HG03196 (cell line): ENCODE results near the gene C1QTNF8.

ENCODE experiments used
- ATAC-seq: cut with Tn5 transposase; IDR thresholded peaks from one replicate; pipeline ENCODE4 v1.9.1; 2021; ENCODE audit not compliant: unreplicated experiment

C1QTNF8 gene

DNA sequence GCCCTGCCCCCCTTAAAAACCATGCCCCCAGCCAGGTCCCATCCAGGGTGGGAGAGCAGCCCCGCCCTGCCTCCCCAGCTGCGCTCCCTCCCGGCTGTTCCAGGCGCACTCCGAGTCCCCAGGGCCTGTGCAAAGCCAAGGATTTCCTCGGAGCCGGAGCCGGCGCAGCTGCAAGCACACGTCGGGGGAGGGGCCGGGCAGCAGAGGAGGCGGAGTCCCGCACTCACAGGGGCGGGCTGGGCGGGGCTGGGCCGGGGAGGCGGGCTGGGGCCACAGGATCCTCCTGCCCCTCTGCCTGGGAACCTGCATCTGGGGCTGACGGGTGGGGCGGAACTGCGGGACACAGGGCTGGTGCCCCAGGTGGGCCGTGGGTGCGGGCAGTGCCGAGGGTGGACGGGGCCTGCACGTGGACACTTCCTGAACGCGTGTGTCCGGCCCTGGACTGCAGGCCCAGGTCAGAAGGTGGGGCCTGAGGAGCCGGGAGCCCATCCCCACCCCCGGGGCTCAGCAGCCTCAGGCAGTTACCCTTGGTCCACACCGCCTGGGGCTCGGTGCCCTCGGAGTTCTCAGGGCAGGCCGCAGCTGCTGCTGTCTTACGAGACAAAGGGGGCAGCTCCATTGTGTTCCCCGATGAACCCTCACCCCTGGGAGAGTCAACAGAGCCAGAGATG lies 47.5 kb downstream of the C1QTNF8 start:
- no peak for ATAC-seq

DNA sequence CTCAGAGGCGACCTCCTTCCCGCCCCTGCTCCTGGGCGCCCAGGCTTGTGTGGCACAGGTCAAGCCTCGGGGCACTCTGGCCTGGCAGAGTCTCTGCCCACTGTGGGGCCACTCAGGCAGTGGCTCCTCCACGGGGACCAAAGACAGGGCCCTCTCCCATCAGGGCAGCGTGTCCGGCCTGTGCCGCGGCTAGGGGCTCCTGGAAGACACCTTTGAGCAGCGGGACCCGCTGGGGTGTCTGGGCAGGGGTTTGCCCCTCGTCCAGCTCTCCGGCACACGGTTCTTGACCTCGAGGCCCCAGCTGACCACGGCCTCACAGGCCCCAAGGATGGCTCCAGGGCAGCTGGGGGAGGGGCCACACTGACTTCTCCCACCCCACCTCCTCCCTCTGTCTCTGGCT lies 48.2 kb downstream of the C1QTNF8 start:
- ATAC-seq = no peak

DNA sequence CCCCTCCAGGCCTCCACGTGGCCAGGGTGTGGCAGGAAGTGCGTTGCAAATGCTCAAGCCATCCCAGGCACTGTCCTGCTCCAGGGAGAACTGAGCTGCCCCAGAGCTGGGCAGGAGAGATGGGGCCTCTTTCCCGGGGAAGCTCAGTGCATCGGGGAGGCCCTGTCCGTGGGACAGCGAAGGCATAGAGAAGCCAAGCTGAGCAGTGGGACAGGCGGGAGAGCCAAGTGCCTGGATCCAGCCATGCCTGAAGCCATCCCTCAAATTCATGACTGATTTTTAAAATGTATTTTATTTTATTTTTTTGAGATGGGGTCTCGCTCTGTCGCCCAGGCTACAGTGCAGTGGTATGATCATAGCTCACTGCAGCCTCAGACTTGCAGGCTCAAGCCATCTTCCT lies 48.9 kb downstream of the C1QTNF8 start:
- ATAC-seq = no peak

DNA sequence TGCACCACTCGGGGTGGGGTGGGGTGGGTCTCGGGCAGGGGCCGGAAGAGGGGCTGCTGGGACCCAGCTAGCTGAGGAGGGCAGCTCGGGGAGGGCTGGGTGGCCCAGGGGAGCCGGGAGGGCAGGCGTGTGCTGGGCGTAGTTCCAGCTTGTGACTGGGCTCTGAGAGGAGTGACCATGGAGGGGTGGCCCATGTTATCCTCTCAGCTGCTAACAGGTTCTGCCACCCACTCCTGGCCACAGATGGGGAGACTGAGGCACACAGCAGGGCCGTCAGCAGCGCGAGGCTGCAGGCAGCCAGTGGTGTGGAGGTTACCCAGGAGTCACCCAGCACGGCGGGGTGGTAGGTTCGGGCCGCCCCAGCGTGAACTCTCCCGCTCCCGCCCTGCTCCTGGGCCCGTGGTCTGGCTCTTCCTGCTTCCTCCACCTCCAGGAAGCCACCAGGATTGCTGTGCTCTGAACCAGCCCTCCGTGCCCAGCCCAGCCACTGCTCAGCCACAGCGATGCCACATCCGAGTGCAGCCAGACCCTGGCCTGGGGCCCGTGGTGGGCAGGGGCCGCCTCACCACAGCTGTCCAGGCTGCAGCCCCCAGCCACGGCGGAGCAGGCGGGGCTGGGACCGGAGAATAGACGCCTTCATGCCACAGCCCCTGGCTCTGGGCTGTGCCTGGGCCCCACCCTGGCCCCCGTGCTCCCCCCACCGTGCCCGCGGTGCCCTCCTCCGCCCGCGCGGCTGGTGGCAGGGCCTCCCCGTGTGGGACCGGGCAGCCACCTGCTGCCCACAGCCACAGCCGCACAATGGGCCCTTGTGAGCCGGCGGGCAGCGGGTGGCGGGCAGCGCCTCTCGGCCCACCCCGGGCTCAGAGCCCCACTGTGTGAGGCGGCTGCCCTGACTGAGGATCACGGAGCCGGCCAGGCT lies 49.8 kb downstream of the C1QTNF8 start:
- ATAC-seq = no peak

DNA sequence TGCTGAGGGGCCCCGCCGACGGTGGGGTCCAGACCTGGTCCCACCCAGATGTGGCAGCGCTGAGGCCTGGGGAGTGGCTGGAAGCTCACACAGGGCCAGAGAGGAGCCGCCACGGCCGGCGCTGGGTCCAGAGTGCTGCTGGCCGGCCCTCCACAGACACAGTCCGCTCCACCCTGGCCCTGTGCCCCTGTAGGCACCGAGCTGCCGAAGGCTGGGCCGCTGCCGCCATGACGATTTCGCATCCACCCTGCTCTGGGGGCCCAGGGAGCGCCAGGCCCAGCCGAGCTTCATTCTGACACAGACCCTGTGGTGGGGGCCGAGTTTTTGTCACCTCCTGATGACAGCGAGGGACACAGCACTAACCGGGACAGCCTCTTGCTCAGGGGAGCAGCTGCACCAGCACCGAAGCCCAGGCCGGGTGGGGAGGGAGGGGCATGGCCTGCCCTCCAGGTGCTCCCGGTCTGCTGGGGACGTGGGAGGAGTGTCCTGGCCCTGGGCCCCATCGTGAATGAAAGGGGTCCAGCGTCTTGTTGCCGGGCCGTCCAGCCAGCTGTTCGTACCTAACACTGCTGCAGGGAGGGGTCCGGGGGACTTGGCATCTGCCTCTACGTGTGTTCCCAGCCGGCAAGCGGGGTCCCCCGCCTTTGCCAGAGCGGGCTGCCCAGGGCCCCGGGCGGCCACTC lies 50.6 kb downstream of the C1QTNF8 start:
- no peak for ATAC-seq

DNA sequence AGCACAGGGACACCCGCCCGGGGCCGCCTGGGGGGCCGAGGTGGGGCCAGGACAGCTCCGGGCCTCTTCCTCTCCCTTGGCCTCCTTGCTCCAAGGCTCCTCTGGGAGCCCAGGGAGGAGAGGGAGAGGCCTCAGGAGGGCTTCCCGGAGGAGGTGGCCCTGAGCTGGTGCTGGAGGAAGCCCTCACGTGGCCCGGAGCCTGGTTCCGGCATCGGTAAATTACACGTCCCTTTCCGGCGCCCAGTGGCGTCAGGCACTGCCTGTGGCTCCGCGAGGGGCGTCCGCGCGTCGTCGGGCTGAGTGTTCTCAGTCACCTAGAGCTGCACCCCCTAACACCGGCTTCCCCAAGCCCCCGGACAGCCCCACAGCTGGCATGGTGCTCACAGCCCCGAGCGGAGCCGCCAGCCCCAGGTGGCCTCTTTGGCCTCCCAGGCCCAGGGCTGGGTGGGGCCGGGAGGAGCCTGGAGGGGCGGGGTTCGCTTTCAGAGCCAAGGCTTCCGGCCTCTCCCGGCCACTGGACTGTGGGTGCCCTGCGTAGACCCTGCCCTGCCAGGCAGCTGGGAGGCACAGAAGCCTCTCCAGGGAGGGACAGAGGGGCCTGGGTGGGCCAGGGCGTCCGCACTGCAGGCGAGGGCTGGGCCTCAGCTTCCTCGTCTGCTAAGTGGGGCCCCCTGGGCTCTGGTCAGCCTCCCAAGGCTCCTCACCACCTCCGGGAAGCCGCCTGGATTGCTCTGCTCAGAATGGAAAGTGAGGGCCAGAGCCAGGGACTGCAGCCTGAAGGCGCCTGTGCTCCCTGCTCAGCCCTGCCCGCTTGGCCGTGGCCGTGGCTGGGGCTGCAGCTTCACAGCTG lies 51.4 kb downstream of the C1QTNF8 start:
- no peak for ATAC-seq

DNA sequence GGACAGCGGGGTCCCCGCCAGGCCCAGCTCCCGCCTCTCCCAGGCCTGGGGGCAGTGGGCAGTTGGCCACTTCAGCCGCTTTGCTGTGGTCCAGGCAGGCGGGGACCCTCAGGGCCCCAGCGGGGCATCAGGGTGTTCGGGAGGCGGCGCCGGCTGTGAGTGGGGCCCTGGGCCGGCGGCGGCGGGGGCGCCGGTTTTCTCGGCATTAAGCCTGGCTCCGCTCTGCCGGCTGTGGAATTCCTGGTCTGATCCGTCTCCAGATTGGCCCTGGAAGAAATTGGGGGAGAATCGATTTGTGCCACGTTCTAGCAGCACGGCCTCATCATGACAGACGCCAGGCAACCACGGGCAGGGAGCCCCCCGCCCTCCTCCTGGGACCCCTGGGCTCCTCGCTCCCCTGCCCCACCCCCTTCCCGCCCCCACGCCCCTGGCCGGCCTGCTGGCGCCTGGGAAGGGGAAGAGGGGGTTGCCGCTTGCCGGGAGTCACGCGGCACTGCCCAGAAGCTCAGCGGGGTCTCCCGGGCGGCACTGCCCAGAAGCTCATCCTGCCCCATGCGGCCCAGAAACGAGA lies 52.1 kb downstream of the C1QTNF8 start:
- ATAC-seq = no peak

DNA sequence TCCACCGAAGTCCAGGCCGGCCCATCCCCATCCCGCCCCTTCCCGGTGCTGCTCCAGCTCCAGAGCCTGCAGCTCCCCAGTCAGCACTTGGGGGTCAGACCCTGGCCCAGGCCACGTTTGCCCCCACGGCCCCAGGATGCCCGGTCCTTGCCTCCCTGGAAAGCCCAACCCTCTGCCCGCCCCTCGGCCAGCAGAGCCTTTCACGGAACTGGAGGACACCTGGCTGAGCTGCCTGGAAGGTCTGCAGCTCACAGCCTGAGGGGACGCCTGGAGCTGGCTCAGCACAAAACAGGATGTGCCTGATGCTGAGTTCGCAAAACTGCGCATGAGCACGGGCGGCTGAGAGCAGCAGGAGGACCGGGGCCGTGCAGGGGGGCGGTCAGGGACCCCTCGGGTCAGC lies 53.2 kb downstream of the C1QTNF8 start:
- ATAC-seq = no peak

DNA sequence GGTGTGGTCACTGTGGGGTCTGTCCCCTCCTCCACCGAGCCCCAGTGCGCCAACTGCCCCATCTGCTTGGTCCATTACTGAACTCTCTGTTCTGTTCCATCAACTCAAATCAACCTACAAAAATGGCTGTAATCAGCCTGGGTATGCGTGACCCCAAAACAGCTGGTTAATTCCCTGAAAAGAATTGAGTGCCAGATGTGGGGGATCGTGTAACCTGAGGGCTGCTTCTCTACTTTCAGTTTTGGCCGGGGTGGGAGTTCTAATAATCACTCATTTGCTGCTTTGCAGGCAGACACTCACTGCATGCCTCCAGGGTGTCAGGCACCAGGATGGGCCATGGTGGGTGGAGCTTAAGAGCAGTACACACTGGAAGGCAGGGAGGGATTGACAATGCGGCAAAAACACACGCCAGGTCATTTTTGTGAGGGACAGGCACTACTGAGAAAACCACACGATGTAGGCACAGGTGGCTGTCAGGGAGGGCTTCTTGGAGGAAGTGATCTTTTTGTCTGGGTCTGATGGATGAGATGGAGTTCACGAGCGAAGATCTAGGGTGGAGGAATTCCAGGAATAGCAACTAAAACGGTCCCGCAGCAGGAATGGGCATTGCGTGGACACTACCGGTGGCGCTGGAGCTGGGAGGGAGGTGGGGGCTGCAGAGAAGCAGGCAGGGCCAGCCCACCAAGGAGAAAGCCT lies 53.8 kb downstream of the C1QTNF8 start:
- ATAC-seq = no peak

DNA sequence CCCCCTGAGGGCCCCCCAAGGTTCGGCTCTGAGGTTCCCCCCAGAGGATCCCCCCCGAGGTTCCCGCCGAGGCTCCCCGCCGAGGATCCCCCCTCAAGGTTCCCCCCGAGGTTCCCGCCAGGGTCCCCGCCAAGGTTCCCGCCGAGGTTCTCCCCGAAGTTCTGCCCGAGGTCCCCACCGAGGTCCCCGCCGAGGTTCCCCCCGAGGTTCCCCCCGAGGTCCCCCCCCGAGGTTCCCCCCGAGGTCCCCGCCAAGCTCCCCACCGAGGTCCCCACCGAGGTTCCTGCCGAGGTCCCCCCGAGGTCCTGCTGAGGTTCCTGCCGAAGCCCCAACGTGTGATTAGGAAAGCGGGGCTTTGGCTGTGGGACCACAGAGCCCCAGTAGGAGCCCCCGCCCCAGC lies 55.7 kb downstream of the C1QTNF8 start:
- ATAC-seq = no peak

DNA sequence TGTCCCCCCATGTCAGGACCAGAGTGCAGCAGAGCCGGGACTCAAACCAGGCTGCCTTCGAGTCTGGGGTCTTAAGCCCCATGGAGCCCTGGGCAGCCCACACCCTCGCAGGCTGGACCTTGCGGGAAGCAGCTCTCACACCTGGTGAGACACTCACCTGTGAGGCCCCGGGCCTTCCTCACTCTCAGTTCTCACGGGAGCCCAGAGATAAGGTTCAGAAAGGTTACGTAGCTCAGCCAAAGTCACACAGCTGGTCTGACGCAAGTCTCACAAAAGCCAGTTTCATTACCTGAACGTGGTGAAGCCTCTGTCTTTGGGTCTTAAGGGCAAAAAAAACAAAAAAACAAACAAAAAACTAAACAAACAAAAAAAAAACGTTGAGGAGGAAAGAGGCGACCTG lies 56.3 kb downstream of the C1QTNF8 start:
- ATAC-seq = no peak

DNA sequence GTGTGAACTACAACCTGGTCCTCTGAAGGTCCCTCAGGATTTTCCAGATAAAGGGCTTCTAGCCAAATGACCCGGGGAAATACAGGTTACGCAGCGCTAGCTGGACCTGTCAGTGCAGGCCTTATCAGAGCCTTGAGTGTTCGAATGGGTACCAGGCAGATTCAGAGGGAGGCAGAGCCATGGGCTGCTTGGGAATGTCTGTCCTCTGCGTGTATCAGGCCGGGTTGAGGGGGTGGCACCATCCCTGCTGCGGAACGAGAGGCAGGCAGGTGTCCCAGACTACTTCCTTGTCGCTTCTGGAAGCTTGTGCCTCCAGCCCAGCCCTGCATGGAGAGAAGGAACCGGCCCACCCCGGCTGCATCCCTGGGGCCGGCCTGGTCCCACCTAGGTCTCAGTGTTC lies 57.1 kb downstream of the C1QTNF8 start:
- no peak for ATAC-seq
